Smooth muscle cell of the umbilical artery (primary cell): ENCODE measurements around the gene ARRDC2. TPM values are rescaled to one million over a fixed set of nuclear protein-coding genes. Genes with fewer than 3 reads are reported as not detected.

Experiments used
- total RNA-seq: library from RNA; depleted of rRNA; stranded (reverse); fragments of >200 nt; gene quantifications from 2 replicates; pipeline ENCODE4 v1.2.3, GENCODE V29; 2014

ARRDC2 gene
- 6.8 and 7.2 TPM in 2 replicates for total RNA-seq

GRCh38 chr19:18007917-18008673, at the start of gene ARRDC2:
Gene ARRDC2, plus strand, starts transcription at chr19:18008170. Its CDS starts 141 bp downstream, at chr19:18008311.

GRCh38 chr19:17966550-17967256, 41.3 kb upstream of the ARRDC2 start, which contains the start of gene KCNN1:
Gene KCNN1, plus strand, starts transcription at chr19:17967107. Its CDS starts 6,782 bp downstream, at chr19:17973889.

Other genes with a start within 250 kb of the ARRDC2 start
- not detected in 2 replicates for gene B3GNT3, start 213.0 kb upstream of the ARRDC2 start, total RNA-seq
- gene INSL3, start 186.7 kb upstream of the ARRDC2 start, total RNA-seq = not detected in 2 replicates
- gene JAK3, start 160.2 kb upstream of the ARRDC2 start, total RNA-seq = 2.7 and 3.4 TPM in 2 replicates
- 611 and 1,014 TPM in 2 replicates for gene RPL18A, start 148.3 kb upstream of the ARRDC2 start, total RNA-seq
- gene SLC5A5, start 136.2 kb upstream of the ARRDC2 start, total RNA-seq = not detected in 2 replicates
- 21.1 and 46.0 TPM in 2 replicates for gene CCDC124, start 75.2 kb upstream of the ARRDC2 start, total RNA-seq
- not detected in 2 replicates for gene KCNN1, start 41.1 kb upstream of the ARRDC2 start, total RNA-seq
- under 0.01 and 0.09 TPM in 2 replicates for gene IL12RB1, start 78.8 kb downstream of the ARRDC2 start, total RNA-seq
- 4.5 and 5.9 TPM in 2 replicates for gene MAST3, start 89.6 kb downstream of the ARRDC2 start, total RNA-seq
- gene PIK3R2, start 145.0 kb downstream of the ARRDC2 start, total RNA-seq = 21.7 and 53.9 TPM in 2 replicates
- gene IFI30, start 165.6 kb downstream of the ARRDC2 start, total RNA-seq = 4.8 and 5.3 TPM in 2 replicates
- gene MPV17L2, start 185.0 kb downstream of the ARRDC2 start, total RNA-seq = 13.2 and 19.6 TPM in 2 replicates
- gene RAB3A, start 195.9 kb downstream of the ARRDC2 start, total RNA-seq = 3.6 and 4.0 TPM in 2 replicates
- 1.4 and 4.2 TPM in 2 replicates for gene PDE4C, start 218.3 kb downstream of the ARRDC2 start, total RNA-seq